T-helper 1 cell treated with Interleukin-12 subunit alpha and Interleukin-12 subunit beta and Interleukin-4 antibody, amounts not matched to agents 30 ng/mL and 1 ng/mL, for 36 hours (primary cell): ENCODE data around the gene BRSK2. TPM values are rescaled to one million over a fixed set of nuclear protein-coding genes. Genes with fewer than 3 reads are reported as not detected.
"Not testable (repeated sequence)": the region's sequence is repeated elsewhere in the genome, so short reads cannot be mapped to it uniquely, and the experiment has no call there.

ENCODE experiments used
- intact Hi-C: fragments of 100-400 bp; cut with micrococcal nuclease; formaldehyde crosslinking; loops from one replicate; pipeline ENCODE4 v1.15.1; 2024
- total RNA-seq: library from RNA; stranded (reverse); gene quantifications from 2 replicates; pipeline ENCODE4 v1.2.3, GENCODE V29; 2022

The BRSK2 gene
- total RNA-seq, 1 donor from 2014 or later, result 0.44 TPM

GRCh38 chr11:1354125-1354938 is 35.4 kb upstream of the BRSK2 start:
- intact Hi-C loops, result no loop called here

GRCh38 chr11:1356007-1356435 is 33.7 kb upstream of the BRSK2 start:
- intact Hi-C loops, result no loop called here

- intact Hi-C loops, result no loop called here
These were observed 33.2 kb upstream of the BRSK2 start for GRCh38 chr11:1356478-1356960.

GRCh38 chr11:1358286-1358685 is 31.4 kb upstream of the BRSK2 start:
- intact Hi-C loops, result no loop called here

GRCh38 chr11:1358931-1359330 is 30.8 kb upstream of the BRSK2 start:
- intact Hi-C loops, result not testable (repeated sequence)

GRCh38 chr11:1359556-1359955 is 30.2 kb upstream of the BRSK2 start:
- intact Hi-C loops, result no loop called here

- intact Hi-C loops, result no loop called here
These were observed 29.4 kb upstream of the BRSK2 start for GRCh38 chr11:1360181-1360834.

GRCh38 chr11:1360835-1361357 is 28.8 kb upstream of the BRSK2 start:
- intact Hi-C loops, result no loop called here

- intact Hi-C loops, result no loop called here
These were observed 27.9 kb upstream of the BRSK2 start for GRCh38 chr11:1361882-1362281.

- intact Hi-C loops, result no loop called here
These were observed 22.0 kb upstream of the BRSK2 start for GRCh38 chr11:1367721-1368120.

- intact Hi-C loops, result no loop called here
These were observed 21.5 kb upstream of the BRSK2 start for GRCh38 chr11:1368216-1368615.

GRCh38 chr11:1368966-1369365 is 20.8 kb upstream of the BRSK2 start:
- intact Hi-C loops, result no loop called here

GRCh38 chr11:1369371-1370005 is 20.2 kb upstream of the BRSK2 start:
- intact Hi-C loops, result no loop called here

GRCh38 chr11:1370186-1371025 is 19.3 kb upstream of the BRSK2 start:
- intact Hi-C loops, result no loop called here

- intact Hi-C loops, result no loop called here
These were observed 18.8 kb upstream of the BRSK2 start for GRCh38 chr11:1371026-1371325.

GRCh38 chr11:1371377-1371776 is 18.4 kb upstream of the BRSK2 start:
- intact Hi-C loops, result no loop called here

- intact Hi-C loops, result no loop called here
These were observed 17.8 kb upstream of the BRSK2 start for GRCh38 chr11:1371836-1372465.

GRCh38 chr11:1372660-1373059 is 17.1 kb upstream of the BRSK2 start:
- intact Hi-C loops, result no loop called here

GRCh38 chr11:1373536-1374214 is 16.1 kb upstream of the BRSK2 start:
- intact Hi-C loops, result no loop called here
